HFFc6 (cell line): ENCODE measurements around the gene HERPUD1. TPM values are rescaled to one million over a fixed set of nuclear protein-coding genes. Genes with fewer than 3 reads are reported as not detected.

ENCODE experiments used
- DNase-seq: peaks from one replicate; pipeline ENCODE4 v3.0.0-alpha.2; 2018
- H3K27ac Mint-ChIP-seq: 2 replicates; pipeline ENCODE4 v1.8.0; 2020; ENCODE audit warnings: mild to moderate bottlenecking, mixed read lengths
- H3K27me3 Mint-ChIP-seq: 2 replicates; pipeline ENCODE4 v1.8.0; 2021; ENCODE audit warnings: mild to moderate bottlenecking, moderate library complexity, mixed read lengths; ENCODE audit not compliant: insufficient read depth
- H3K36me3 Mint-ChIP-seq: 2 replicates; pipeline ENCODE4 v1.8.0; 2021; ENCODE audit warnings: low read depth, mixed read lengths
- H3K4me1 Mint-ChIP-seq: 2 replicates; pipeline ENCODE4 v1.8.0; 2020; ENCODE audit warnings: low read depth, mixed read lengths
- H3K4me3 Mint-ChIP-seq: 2 replicates; pipeline ENCODE4 v1.8.0; 2020; ENCODE audit warnings: mild to moderate bottlenecking, moderate library complexity, mixed read lengths
- H3K9me3 Mint-ChIP-seq: 2 replicates; pipeline ENCODE4 v1.8.0; 2020; ENCODE audit warnings: mild to moderate bottlenecking, mixed read lengths
- CTCF ChIP-seq: fragments of 200-600 bp; sonication (generic); IDR thresholded peaks from 2 replicates; pipeline ENCODE4 v1.5.0; 2021; ENCODE audit warnings: antibody characterized with exemption, mild to moderate bottlenecking
- total RNA-seq, 6 experiments: library from RNA; stranded (reverse); fragmentation: NEBNext Ultra II Directional; extraction: Animal tissue kit (Norgen Biotek cat#: 25700); gene quantifications; 2 replicates in 1 of 6; 3 replicates in 5 of 6; pipeline ENCODE4 v1.2.3, GENCODE V29; 2021

Gene HERPUD1
- total RNA-seq, 6 experiments from 2014 or later, result 87.9 to 109 (median 96.9) TPM

- no peak overlapping the region for H3K4me3 Mint-ChIP-seq
- 0 out of 2 replicates have a peak, but pooled peaks cover 1% of the 10 kb centered on the region for H3K36me3 Mint-ChIP-seq
- peaks cover 4% of the 10 kb centered on the region for H3K27me3 Mint-ChIP-seq
- H3K9me3 Mint-ChIP-seq, result no peaks in the 10 kb centered on the region
- H3K4me1 Mint-ChIP-seq, result no peaks in the 10 kb centered on the region; the same call in 1 of the 2 replicates
- TF ChIP-seq CTCF, result no peak
- DNase-seq, result no peak
- H3K27ac Mint-ChIP-seq, result no peak overlapping the region
Observed at GRCh38 chr16:56950051-56950450, 18.1 kb downstream of the HERPUD1 start.

DNA sequence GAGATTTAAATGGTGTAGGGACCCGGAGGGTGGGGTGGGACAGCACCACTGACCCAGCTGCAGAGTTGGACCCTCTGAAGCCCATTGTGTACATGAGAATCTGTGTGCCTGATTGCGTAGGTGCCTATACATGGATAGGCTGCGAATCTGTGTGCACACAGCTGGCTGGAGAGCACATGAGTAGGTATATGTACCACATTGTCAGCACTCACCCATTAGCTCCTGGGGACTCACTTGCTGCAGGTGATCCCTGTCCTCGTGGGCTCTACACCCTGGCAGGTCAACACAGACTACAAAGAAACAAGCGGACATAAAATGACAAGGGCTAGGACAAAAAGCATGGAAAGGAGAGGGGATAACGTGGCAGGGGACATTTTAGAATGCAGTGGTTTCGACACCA is 18.5 kb downstream of the HERPUD1 start:
- Mint-ChIP-seq H3K36me3 (no peaks in the 10 kb centered on the region), H3K4me3 (no peak overlapping the region), H3K27ac (no peak overlapping the region)

GRCh38 chr16:56950881-56951771 is 19.2 kb downstream of the HERPUD1 start:
- H3K4me3 Mint-ChIP-seq, result no peak overlapping the region
- H3K27ac Mint-ChIP-seq, result no peak overlapping the region
- peak; percentile 51 for DNase-seq

More for the DNA sequence above, 18.5 kb downstream of the HERPUD1 start:
- TF ChIP-seq CTCF, result no peak
- Mint-ChIP-seq H3K9me3 (no peaks in the 10 kb centered on the region), H3K27me3 (peaks cover 5% of the 10 kb centered on the region), H3K4me1 (no peaks in the 10 kb centered on the region; the same call in 1 of the 2 replicates)
- DNase-seq, result no peak

DNA sequence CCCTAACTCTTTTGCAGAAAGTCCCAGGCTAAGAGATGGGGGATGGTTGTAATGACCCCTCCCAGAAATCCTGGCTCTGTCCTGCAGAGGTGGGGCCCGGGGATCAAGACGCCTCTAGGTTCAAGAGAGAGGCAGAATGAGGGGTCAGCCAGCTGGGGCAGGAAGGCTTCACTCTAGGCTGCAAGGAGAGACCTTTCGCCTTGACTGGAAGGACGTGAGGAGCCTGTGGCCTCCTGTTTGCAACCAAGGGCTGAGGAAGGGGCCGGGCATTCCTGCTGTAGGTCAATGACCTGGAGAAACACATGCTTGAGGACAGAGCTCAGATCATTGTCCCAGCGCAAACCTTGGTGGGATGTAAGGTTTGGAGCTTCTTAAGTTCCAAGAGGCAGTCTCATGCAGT is 21.1 kb downstream of the HERPUD1 start:
- H3K27ac Mint-ChIP-seq, result no peak overlapping the region
- no peaks in the 10 kb centered on the region for H3K9me3 Mint-ChIP-seq
- TF ChIP-seq CTCF, result no peak

More at GRCh38 chr16:56950881-56951771, 19.2 kb downstream of the HERPUD1 start:
- Mint-ChIP-seq H3K9me3 (no peaks in the 10 kb centered on the region), H3K4me1 (no peaks in the 10 kb centered on the region; the same call in 1 of the 2 replicates), H3K36me3 (no peaks in the 10 kb centered on the region), H3K27me3 (peaks cover 5% of the 10 kb centered on the region)
- TF ChIP-seq CTCF, result peak; percentile 78

GRCh38 chr16:56956076-56956475 is 24.1 kb downstream of the HERPUD1 start:
- Mint-ChIP-seq H3K4me1 (peaks cover 3% of the 10 kb centered on the region; the same call in 1 of the 2 replicates), H3K4me3 (no peak overlapping the region), H3K9me3 (no peaks in the 10 kb centered on the region), H3K27ac (no peak overlapping the region), H3K36me3 (no peaks in the 10 kb centered on the region), H3K27me3 (peaks cover 4% of the 10 kb centered on the region)
- DNase-seq, result no peak
- TF ChIP-seq CTCF, result no peak

More for the DNA sequence above, 21.1 kb downstream of the HERPUD1 start:
- no peak for DNase-seq
- Mint-ChIP-seq H3K36me3 (no peaks in the 10 kb centered on the region), H3K27me3 (peaks cover 4% of the 10 kb centered on the region), H3K4me3 (no peak overlapping the region), H3K4me1 (no peaks in the 10 kb centered on the region; the same call in 1 of the 2 replicates)
